A673 (cell line): ENCODE results near the gene MPHOSPH9. TPM values are rescaled to one million over a fixed set of nuclear protein-coding genes. Genes with fewer than 3 reads are reported as not detected.

Experiments used
- BruUV-seq: library from RNA; stranded (reverse); fragments of 400-500 nt; replicated peaks from 2 replicates; lab custom pipeline; 2021; lab: Mats Ljungman, UMichigan
- CTCF ChIA-PET: fragments of 300-600 bp; sonication (Branson Sonifier 250); formaldehyde crosslinking; loops from one replicate; lab custom pipeline; 2022; ENCODE audit warnings: antibody characterized with exemption; lab: Charles Lee
- POLR2A ChIA-PET: fragments of 300-600 bp; sonication (Branson Sonifier 250); formaldehyde crosslinking; loops from one replicate; lab custom pipeline; 2022; ENCODE audit warnings: antibody characterized with exemption; ENCODE audit not compliant: low non-redundant PET; lab: Charles Lee
- DNase-seq: peaks from one replicate; pipeline ENCODE4 v3.0.0-alpha.2; 2015; ENCODE audit warnings: low spot score
- H3K27ac ChIP-seq: fragments of 200-600 bp; sonication (generic); 2 replicates; pipeline ENCODE4 v1.5.1; 2016; ENCODE audit warnings: mixed run types, low read depth, mild to moderate bottlenecking, mixed read lengths, antibody characterized with exemption, low read length; ENCODE audit not compliant: poor library complexity, severe bottlenecking
- H3K27me3 ChIP-seq: fragments of 200-600 bp; sonication (generic); replicated peaks from 2 replicates; pipeline ENCODE4 v1.6.1; 2017; ENCODE audit warnings: mixed run types, low read depth, mild to moderate bottlenecking, mixed read lengths, antibody characterized with exemption, low read length; ENCODE audit not compliant: insufficient read depth, poor library complexity
- H3K36me3 ChIP-seq: fragments of 200-600 bp; sonication (generic); 2 replicates; pipeline ENCODE4 v1.6.1; 2016; ENCODE audit warnings: mixed run types, mild to moderate bottlenecking, mixed read lengths, antibody characterized with exemption, low read length; ENCODE audit not compliant: insufficient read depth, poor library complexity, severe bottlenecking
- H3K4me1 ChIP-seq: fragments of 200-600 bp; sonication (generic); 2 replicates; pipeline ENCODE4 v1.6.1; 2017; ENCODE audit warnings: mixed run types, mild to moderate bottlenecking, mixed read lengths, antibody characterized with exemption, low read length; ENCODE audit not compliant: insufficient read depth, poor library complexity, severe bottlenecking
- H3K4me3 ChIP-seq: fragments of 200-600 bp; sonication (generic); 2 replicates; pipeline ENCODE4 v1.5.1; 2016; ENCODE audit warnings: low read depth, mixed run types, mild to moderate bottlenecking, mixed read lengths, low read length; ENCODE audit not compliant: poor library complexity, severe bottlenecking
- H3K9me3 ChIP-seq: fragments of 200-600 bp; sonication (generic); 2 replicates; pipeline ENCODE4 v1.6.1; 2016; ENCODE audit warnings: mixed run types, low read depth, mild to moderate bottlenecking, mixed read lengths, antibody characterized with exemption, low read length; ENCODE audit not compliant: poor library complexity, severe bottlenecking
- EZH2 ChIP-seq: fragments of 200-600 bp; sonication (generic); IDR thresholded peaks from 2 replicates; pipeline ENCODE4 v1.6.1; 2017; ENCODE audit warnings: borderline replicate concordance, low read depth, mild to moderate bottlenecking, mixed read lengths, antibody characterized with exemption, low read length; ENCODE audit not compliant: poor library complexity, severe bottlenecking
- intact Hi-C: fragments of 100-400 bp; cut with micrococcal nuclease; formaldehyde crosslinking; loops from one replicate; pipeline ENCODE4 v1.10.0; 2022; ENCODE audit not compliant: unreplicated experiment
- total RNA-seq: library from RNA; stranded (reverse); gene quantifications from 2 replicates; pipeline ENCODE4 v1.2.3, GENCODE V29; 2021
- TF ChIP-seq, protein P1 (sequence below): fragments of 300-800, 200-600 bp; sonication (generic); conservative IDR thresholded peaks from 2 replicates; pipeline ENCODE4 v1.5.1; 2017; ENCODE audit warnings: low read depth, mild to moderate bottlenecking, antibody characterized with exemption, low read length, moderate library complexity, mixed read lengths

The MPHOSPH9 gene
- total RNA-seq, 1 experiment from 2014 or later: 80.8 TPM

DNA sequence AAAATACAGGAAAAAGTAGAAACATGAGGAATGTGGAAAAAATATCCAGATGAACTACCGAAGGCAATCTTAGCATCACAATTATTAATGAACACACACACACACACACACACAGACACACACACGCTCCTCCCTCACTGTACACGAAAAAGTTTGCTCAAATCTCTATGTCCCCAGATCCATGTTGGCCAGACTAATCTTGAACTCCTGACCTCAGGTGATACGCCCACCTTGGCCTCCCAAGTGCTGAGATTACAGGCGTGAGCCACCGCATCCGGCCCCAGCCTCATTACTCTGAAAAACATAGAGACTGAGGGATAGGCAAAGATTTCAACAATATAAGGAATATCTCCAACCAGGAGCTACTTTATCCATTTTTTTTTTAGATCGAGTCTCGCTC, 99.2 kb downstream of the MPHOSPH9 start:
- Histone ChIP-seq H3K4me1 (no peaks in the 10 kb centered on the region), H3K27ac (no peak overlapping the region), H3K4me3 (no peak overlapping the region), H3K9me3 (no peaks in the 10 kb centered on the region), H3K27me3 (no peaks in the 10 kb centered on the region), H3K36me3 (no peaks in the 10 kb centered on the region)
- intact Hi-C loops: no loop called here
- no peak for DNase-seq
- ChIA-PET POLR2A (no interaction called here), CTCF (no interaction called here)
- BruUV-seq: no TSS peak
- TF ChIP-seq, protein P1, sequence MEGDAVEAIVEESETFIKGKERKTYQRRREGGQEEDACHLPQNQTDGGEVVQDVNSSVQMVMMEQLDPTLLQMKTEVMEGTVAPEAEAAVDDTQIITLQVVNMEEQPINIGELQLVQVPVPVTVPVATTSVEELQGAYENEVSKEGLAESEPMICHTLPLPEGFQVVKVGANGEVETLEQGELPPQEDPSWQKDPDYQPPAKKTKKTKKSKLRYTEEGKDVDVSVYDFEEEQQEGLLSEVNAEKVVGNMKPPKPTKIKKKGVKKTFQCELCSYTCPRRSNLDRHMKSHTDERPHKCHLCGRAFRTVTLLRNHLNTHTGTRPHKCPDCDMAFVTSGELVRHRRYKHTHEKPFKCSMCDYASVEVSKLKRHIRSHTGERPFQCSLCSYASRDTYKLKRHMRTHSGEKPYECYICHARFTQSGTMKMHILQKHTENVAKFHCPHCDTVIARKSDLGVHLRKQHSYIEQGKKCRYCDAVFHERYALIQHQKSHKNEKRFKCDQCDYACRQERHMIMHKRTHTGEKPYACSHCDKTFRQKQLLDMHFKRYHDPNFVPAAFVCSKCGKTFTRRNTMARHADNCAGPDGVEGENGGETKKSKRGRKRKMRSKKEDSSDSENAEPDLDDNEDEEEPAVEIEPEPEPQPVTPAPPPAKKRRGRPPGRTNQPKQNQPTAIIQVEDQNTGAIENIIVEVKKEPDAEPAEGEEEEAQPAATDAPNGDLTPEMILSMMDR: no peak
- no peak for TF ChIP-seq EZH2

DNA sequence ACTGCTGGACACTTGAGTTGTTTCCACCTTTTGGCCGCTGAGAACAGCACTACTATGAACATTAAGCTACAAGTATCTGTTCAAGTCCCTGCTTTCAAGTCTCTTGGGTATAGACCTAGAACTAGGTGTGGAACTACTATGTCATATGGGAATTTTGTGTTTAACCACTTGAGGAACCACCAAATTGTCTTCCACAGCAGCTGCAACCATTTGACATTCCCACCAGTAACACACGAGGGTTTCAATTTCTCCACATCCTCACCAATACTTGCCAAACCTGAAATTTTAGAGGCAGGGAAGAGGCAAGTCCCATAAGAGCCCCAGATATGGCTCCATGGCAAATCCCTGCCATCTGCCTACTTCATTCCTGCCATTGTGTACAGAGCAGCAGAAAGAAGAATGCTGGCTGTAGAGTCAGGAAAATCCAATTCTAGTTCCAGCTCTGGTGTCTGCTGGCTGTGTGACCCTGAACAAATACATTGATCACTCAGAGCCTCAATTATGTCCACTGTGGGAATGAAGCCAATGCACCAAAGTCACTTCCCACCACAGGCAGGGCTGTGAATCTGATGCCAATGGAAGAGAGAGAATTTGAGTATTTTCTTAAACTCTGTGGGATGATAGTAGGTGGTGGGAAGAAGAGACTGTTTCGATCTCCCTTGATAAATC, 99.9 kb downstream of the MPHOSPH9 start:
- no peak overlapping the region for H3K4me3 ChIP-seq
- POLR2A ChIA-PET: interaction anchor here (0.7 kb wide), 1 partner anchor 20 kb away, joined by 8 read pairs; no protein-coding TSS in a partner anchor
- no peaks in the 10 kb centered on the region for H3K36me3 ChIP-seq
- BruUV-seq: no TSS peak
- TF ChIP-seq EZH2: no peak
- TF ChIP-seq, protein P1: no peak
- no peaks in the 10 kb centered on the region for H3K9me3 ChIP-seq
- CTCF ChIA-PET: interaction anchor here (0.7 kb wide), 1 partner anchor 1841 kb away, joined by 6 read pairs; no protein-coding TSS in a partner anchor
- H3K4me1 ChIP-seq: no peaks in the 10 kb centered on the region
- no peaks in the 10 kb centered on the region for H3K27me3 ChIP-seq
- no peak overlapping the region for H3K27ac ChIP-seq
- intact Hi-C loops: no loop called here
- DNase-seq: no peak

DNA sequence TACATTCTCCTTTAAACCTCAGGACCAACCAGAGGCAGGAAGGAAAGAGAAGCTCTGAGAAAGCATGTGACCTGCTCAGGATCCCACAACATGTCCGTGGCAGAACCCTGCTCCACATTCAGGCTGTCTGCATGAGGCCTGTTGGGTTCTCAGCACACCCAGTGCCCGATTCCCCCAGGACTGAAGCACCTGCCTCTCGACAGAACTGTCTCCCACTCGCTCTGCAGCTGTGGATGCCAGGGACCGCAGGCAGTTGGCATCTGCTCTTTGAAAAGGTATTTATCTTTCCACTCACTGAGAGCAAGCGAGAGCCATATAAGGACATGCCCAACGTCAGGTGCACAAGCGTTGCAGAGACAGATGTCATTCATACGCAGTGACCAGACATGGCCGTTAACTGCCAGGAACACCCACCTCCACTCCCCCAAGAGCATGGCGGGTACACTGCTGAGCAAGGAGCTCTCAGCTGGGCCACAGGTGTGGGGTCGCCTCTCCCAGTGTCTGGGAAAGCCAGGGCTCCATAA, 101.0 kb downstream of the MPHOSPH9 start:
- CTCF ChIA-PET: no interaction called here

More for the DNA sequence above, 101.0 kb downstream of the MPHOSPH9 start:
- intact Hi-C loops: no loop called here
- no peak for DNase-seq
- Histone ChIP-seq H3K27me3 (no peaks in the 10 kb centered on the region), H3K4me1 (no peaks in the 10 kb centered on the region), H3K9me3 (no peaks in the 10 kb centered on the region), H3K36me3 (no peaks in the 10 kb centered on the region), H3K27ac (no peak overlapping the region), H3K4me3 (no peak overlapping the region)
- BruUV-seq: no TSS peak
- no peak for TF ChIP-seq EZH2
- TF ChIP-seq, protein P1: no peak
- POLR2A ChIA-PET: no interaction called here
